GM12864 (cell line): ENCODE results near the gene KCNE1.

Source experiments
- DNase-seq: peaks from one replicate; pipeline ENCODE4 v3.0.0-alpha.2; 2011; ENCODE audit warnings: low read depth
- H3K4me3 ChIP-seq: 2 replicates; pipeline ENCODE4 v1.5.1; 2011; ENCODE audit warnings: mild to moderate bottlenecking, low read depth, low read length, control low read depth
- TF ChIP-seq, protein P1 (sequence below): IDR thresholded peaks from 2 replicates; pipeline ENCODE4 v1.5.1; 2011; ENCODE audit warnings: low read depth, mild to moderate bottlenecking, moderate library complexity, low read length, control low read depth, inconsistent platforms; ENCODE audit errors: missing control alignments

The KCNE1 gene

DNA sequence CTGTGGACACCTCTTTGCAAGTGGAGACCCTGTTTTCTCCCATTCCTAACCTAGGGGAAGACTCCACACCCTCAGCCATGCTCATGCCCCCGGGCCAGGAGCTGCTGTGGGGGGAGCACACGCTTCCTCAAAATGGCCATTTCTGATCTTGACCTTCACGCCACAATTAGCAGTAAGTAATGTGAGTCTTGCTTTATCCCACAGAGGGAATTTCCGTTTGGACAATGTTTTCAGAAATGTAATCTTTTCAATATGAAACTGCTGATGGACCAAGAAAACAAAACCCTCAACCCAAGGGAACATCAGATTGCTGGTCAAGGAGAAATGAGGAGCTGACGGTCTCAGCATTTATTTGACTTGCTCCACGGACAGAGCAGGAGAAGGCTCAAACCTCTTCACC is 8.3 kb upstream of the KCNE1 start:
- no peak for DNase-seq
- no peak overlapping the region for H3K4me3 ChIP-seq
- TF ChIP-seq, protein P1, sequence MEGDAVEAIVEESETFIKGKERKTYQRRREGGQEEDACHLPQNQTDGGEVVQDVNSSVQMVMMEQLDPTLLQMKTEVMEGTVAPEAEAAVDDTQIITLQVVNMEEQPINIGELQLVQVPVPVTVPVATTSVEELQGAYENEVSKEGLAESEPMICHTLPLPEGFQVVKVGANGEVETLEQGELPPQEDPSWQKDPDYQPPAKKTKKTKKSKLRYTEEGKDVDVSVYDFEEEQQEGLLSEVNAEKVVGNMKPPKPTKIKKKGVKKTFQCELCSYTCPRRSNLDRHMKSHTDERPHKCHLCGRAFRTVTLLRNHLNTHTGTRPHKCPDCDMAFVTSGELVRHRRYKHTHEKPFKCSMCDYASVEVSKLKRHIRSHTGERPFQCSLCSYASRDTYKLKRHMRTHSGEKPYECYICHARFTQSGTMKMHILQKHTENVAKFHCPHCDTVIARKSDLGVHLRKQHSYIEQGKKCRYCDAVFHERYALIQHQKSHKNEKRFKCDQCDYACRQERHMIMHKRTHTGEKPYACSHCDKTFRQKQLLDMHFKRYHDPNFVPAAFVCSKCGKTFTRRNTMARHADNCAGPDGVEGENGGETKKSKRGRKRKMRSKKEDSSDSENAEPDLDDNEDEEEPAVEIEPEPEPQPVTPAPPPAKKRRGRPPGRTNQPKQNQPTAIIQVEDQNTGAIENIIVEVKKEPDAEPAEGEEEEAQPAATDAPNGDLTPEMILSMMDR: no peak

DNA sequence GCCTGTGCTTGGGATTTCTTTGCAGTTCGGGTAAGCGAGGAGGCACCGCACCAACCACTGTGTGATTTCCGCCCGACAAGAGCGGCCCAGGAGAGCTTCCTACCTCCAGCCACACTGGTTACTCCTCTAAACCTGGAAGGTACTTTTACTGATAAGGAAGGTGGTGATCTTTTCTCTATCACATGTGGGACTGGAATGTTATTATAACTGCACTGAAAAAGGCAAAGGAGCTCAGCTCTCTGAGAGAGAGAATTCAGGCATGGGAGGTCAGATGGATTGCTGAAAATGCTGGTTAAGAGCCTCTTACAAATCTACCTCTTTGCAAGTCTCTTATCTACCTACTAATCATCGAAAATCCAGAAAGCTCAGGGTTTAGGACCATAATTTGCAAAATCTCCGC is 7.7 kb upstream of the KCNE1 start:
- H3K4me3 ChIP-seq: no peak overlapping the region
- no peak for DNase-seq
- TF ChIP-seq, protein P1: no peak

DNA sequence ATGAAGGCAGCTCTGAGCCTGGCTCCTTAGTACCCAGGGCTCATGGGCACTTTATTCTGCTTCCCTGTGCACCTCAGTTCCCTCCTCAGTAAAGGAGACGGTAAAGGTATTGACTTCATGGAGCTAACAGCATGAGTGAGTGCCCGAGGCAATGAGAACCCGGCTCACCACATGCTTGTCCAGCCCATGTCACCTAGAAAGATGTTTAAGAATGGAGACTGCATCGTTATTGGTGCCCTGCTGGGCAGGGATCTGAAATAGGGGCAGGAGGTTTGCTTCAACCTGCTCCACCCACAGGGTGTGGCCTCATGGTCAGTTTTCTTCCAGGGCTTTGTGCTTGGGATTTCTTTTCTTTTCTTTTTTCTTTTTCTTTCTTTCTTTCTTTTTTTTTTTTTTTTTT is 7.0 kb upstream of the KCNE1 start:
- no peak for DNase-seq
- TF ChIP-seq, protein P1: no peak
- no peak overlapping the region for H3K4me3 ChIP-seq

DNA sequence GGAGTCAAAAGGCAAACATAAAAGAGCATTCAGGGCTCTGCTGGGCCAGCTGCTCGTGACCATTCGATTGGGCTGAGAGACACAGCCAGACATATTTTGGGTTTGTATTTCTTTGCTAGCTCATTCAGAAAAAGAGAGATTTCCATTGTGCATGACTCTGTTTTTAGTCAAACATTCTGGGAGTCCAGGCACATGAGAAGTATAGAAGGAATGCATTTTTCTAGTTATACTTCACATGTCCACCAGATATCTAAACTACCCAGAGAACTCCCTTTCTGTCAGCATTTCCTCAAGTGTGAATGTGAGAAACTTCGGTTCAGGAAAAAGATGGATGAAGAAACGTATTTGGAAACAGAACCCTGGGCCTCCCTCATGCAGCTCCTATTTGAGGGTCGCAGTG is 6.3 kb upstream of the KCNE1 start:
- no peak overlapping the region for H3K4me3 ChIP-seq
- TF ChIP-seq, protein P1: no peak
- DNase-seq: no peak

DNA sequence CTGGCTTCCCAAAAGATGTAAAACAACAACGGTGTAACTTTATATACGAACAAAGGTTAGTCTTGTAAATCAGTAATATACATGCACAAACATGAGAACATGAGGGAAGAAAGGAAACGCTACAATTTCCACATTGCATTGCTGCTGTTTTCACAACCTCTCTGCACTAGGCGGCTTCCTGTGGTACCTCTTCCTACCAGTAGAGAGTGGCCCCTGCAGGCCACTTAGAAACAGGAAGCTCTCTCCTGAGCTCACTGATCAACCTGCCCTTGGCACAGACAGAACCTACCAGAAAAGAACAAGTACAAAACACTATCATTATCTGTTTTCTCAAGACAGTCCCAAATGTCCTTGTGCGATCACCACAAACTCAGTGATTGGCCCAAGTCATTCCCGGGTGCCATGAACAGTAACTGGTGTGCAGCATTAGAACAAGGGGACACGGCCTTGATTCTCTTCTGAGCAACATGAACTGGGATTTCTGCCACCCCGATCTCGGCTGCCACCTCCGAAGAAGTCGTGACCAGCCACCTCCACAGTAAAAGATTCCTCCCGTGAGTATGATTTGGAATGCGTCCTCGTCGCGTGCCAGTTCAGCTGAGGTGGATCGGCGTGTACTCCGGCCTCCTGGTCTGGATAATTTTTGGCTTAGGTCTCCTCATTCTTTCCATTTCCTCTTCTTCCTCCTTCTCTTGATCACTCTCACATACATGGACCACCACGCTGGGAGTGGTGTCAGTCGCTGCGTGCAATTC is 5.7 kb upstream of the KCNE1 start:
- DNase-seq: no peak
- TF ChIP-seq, protein P1: peak; percentile 52
- H3K4me3 ChIP-seq: no peak overlapping the region

DNA sequence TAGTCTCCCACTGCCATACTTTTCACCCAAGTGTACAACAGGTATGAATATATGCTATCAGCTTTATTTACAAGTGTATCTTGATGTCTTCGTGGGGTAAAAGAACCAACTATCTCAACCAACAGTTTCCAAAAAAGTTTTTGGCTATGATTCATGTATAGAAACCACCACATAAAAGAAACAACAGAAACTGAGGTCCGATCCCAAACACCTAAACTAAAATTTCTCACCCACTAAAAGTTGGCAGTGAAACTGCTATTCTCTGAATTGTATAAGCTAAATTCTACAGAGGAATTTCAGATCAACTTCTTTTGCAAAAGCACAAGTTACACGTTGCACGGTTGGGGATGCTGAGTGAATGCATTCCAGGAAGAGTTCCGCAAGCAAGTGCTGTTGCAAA is 5.0 kb upstream of the KCNE1 start:
- no peak for DNase-seq
- TF ChIP-seq, protein P1: no peak
- H3K4me3 ChIP-seq: no peak overlapping the region

DNA sequence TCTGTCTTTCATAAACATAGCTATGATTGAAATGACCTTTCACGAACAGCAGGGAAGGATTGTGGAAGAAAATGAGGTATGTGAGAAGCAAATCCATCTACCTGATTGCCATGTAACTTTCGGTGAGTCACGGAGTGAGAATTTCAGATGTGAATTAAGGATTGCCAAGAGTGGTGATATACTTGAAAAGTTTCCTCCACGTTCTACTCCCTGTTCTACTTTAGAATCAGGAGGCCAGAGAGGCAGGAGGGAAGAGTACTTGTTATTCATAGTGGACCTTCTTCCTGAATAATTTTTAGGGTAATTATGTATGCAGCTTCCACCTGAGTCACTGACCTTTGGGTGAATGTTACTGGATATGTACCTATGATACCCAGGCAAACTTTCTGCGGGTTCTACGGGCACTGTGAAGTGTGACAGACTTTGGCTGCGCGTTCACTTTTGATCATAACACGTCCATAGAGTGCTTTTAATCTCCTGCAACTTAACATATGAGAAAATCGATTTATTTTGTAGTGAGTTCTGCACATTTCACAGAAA is 2.6 kb upstream of the KCNE1 start:
- TF ChIP-seq, protein P1: no peak
- DNase-seq: no peak
- H3K4me3 ChIP-seq: no peak overlapping the region
